Body of pancreas (tissue), 4 donors: ENCODE data around the gene YOD1.

Source experiments
- CTCF ChIP-seq, 7 experiments: fragments of 450-650 bp in 4 of 7; fragments of 200-600 bp in 3 of 7; sonication (generic) in 3 of 7; IDR thresholded peaks; one replicate each; pipeline ENCODE4 v1.5.1; 2016 to 2019; ENCODE audit warnings: antibody characterized with exemption in 7 of 7
- POLR2A ChIP-seq, 3 donors: fragments of 450-650 bp; IDR thresholded peaks; one replicate each; pipeline ENCODE4 v1.6.1; 2016; ENCODE audit warnings: antibody characterized with exemption in 3 of 3, mild to moderate bottlenecking in 2 of 3

GRCh38 chr1:207014728-207015127, 36.3 kb downstream of the YOD1 start:
- no peak for TF ChIP-seq CTCF (IDR thresholded peaks at IDR 0.05)
- no peak for TF ChIP-seq POLR2A (IDR thresholded peaks at IDR 0.05)
